ENCODE measurements around the gene ADAMTS17.

ADAMTS17 gene

GRCh38 chr15:100199711-100200286, 142.0 kb downstream of the ADAMTS17 start:
- DNase-seq (ENCODE audit: low read depth): no peak

GRCh38 chr15:100198442-100198841, 143.3 kb downstream of the ADAMTS17 start:
- DNase-seq (ENCODE audit: low read depth): no peak

GRCh38 chr15:100196326-100197058, 145.3 kb downstream of the ADAMTS17 start:
- DNase-seq (ENCODE audit: low read depth): no peak

GRCh38 chr15:100194996-100195395, 146.8 kb downstream of the ADAMTS17 start:
- no peak for DNase-seq (ENCODE audit: low read depth)

- DNase-seq (ENCODE audit: low read depth): no peak
These were observed 148.4 kb downstream of the ADAMTS17 start for GRCh38 chr15:100193277-100193860.

GRCh38 chr15:100192097-100193080, 149.4 kb downstream of the ADAMTS17 start:
- DNase-seq (ENCODE audit: low read depth): no peak

GRCh38 chr15:100191161-100191560, 150.6 kb downstream of the ADAMTS17 start:
- DNase-seq (ENCODE audit: low read depth): no peak

GRCh38 chr15:100190675-100191074, 151.1 kb downstream of the ADAMTS17 start:
- no peak for DNase-seq (ENCODE audit: low read depth)

- DNase-seq (ENCODE audit: low read depth): no peak
These were observed 151.9 kb downstream of the ADAMTS17 start for GRCh38 chr15:100189849-100190248.

GRCh38 chr15:100189319-100189718, 152.5 kb downstream of the ADAMTS17 start:
- DNase-seq (ENCODE audit: low read depth): no peak

- DNase-seq (ENCODE audit: low read depth): no peak
These were observed 154.1 kb downstream of the ADAMTS17 start for GRCh38 chr15:100187677-100188076.

- no peak for DNase-seq (ENCODE audit: low read depth)
These were observed 154.8 kb downstream of the ADAMTS17 start for GRCh38 chr15:100186960-100187359.

GRCh38 chr15:100186366-100186765, 155.4 kb downstream of the ADAMTS17 start:
- DNase-seq (ENCODE audit: low read depth): no peak

GRCh38 chr15:100183921-100184495, 157.8 kb downstream of the ADAMTS17 start:
- no peak for DNase-seq (ENCODE audit: low read depth)

- no peak for DNase-seq (ENCODE audit: low read depth)
These were observed 160.9 kb downstream of the ADAMTS17 start for GRCh38 chr15:100180921-100181320.

- DNase-seq (ENCODE audit: low read depth): no peak
These were observed 166.2 kb downstream of the ADAMTS17 start for GRCh38 chr15:100175406-100176114.

GRCh38 chr15:100174904-100175275, 166.9 kb downstream of the ADAMTS17 start:
- no peak for DNase-seq (ENCODE audit: low read depth)

- no peak for DNase-seq (ENCODE audit: low read depth)
These were observed 167.4 kb downstream of the ADAMTS17 start for GRCh38 chr15:100174159-100174903.

GRCh38 chr15:100172356-100173024, 169.3 kb downstream of the ADAMTS17 start:
- DNase-seq (ENCODE audit: low read depth): no peak

GRCh38 chr15:100171411-100171810, 170.4 kb downstream of the ADAMTS17 start:
- no peak for DNase-seq (ENCODE audit: low read depth)
